ENCODE data around the gene GRK7.

- TF ChIP-seq EZH2 (IDR thresholded peaks at IDR 0.05; ENCODE audit: insufficient read depth, poor library complexity, severe bottlenecking) = no peak
- TF ChIP-seq EZH2phosphoT487 (IDR thresholded peaks at IDR 0.05; ENCODE audit: insufficient read depth, low read depth) = no peak
These were observed 13.7 kb downstream of the GRK7 start for GRCh38 chr3:141776885-141777284.
